GM06990 (cell line): ENCODE results near the gene SYT10.

Source experiments
- DNase-seq: peaks from one replicate; pipeline ENCODE4 v3.0.0-alpha.2; 2011; ENCODE audit not compliant: insufficient read length; ENCODE audit errors: extremely low read depth
- H3K27me3 ChIP-seq: replicated peaks from 2 replicates; pipeline ENCODE4 v1.6.0; 2011; ENCODE audit warnings: low read length; ENCODE audit not compliant: control insufficient read depth, insufficient read depth
- H3K36me3 ChIP-seq: 2 replicates; pipeline ENCODE4 v1.5.1; 2011; ENCODE audit warnings: low read length; ENCODE audit not compliant: control insufficient read depth, insufficient read depth
- H3K4me3 ChIP-seq: replicated peaks from 2 replicates; pipeline ENCODE4 v1.5.1; 2011; ENCODE audit warnings: low read depth, mild to moderate bottlenecking, control low read depth, low read length
- TF ChIP-seq, protein P1 (sequence below): IDR thresholded peaks from 2 replicates; pipeline ENCODE4 v1.5.1; 2011; ENCODE audit warnings: low read length, control low read depth, mild to moderate bottlenecking, inconsistent platforms; ENCODE audit not compliant: insufficient read depth, poor library complexity, severe bottlenecking

The SYT10 gene

DNA sequence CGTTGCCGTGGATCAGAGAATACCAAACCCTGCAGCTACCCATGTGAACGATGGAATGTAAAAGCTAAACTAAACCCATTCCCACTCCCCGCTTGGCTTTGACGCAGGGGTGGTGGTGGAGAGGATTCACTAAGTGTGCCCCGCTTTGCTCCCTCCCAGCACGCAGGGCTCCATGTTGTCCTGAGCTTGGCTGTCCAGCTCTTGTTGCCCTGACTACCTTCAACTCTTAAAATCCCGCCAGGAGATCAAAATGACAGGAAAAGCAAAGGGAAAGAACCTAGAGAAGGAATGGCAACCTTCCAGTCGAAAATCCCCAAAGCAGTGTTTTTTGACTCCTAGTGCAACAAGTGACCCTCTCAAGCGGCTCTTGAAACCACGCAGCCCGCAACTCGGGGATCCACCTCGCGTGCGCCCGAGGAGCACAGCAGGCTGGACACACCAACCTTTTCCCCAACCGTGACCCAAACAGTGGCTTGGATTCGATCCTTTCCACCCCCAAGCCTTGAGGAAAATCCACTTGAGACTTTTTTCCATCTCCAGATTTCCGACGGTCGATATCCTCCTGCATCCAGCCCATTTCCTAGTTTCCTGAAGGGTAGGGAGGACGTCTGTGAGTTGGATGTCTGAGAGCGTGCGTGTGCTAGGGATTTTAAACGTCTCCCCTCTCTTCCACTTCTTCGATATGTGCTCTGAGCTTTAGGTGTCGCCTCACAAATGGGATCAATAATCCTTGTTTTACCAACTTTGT lies 1.4 kb downstream of the SYT10 start:
- TF ChIP-seq, protein P1, sequence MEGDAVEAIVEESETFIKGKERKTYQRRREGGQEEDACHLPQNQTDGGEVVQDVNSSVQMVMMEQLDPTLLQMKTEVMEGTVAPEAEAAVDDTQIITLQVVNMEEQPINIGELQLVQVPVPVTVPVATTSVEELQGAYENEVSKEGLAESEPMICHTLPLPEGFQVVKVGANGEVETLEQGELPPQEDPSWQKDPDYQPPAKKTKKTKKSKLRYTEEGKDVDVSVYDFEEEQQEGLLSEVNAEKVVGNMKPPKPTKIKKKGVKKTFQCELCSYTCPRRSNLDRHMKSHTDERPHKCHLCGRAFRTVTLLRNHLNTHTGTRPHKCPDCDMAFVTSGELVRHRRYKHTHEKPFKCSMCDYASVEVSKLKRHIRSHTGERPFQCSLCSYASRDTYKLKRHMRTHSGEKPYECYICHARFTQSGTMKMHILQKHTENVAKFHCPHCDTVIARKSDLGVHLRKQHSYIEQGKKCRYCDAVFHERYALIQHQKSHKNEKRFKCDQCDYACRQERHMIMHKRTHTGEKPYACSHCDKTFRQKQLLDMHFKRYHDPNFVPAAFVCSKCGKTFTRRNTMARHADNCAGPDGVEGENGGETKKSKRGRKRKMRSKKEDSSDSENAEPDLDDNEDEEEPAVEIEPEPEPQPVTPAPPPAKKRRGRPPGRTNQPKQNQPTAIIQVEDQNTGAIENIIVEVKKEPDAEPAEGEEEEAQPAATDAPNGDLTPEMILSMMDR: no peak
- H3K36me3 ChIP-seq: no peaks in the 10 kb centered on the region
- H3K27me3 ChIP-seq: no peaks in the 10 kb centered on the region
- no peak for DNase-seq
- H3K4me3 ChIP-seq: no peak overlapping the region

DNA sequence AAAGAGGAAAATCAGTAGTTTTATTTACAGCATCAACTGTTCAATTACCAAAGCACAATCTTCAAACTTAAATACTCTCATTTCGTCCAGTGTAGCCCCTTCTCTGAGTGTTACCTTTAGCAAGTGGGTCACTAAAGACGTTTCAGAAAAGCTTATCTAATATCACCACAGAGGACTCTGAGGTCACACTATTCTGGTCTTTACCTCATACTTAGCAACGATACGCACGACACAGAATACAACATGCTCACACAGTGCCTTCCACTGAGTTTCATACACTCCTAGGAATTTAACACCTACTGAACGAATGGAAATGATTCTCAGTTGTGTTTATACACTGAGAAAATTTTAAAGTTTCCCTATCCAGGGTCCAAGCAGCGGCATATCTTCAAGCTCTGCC lies 2.0 kb downstream of the SYT10 start:
- no peak for DNase-seq
- Histone ChIP-seq H3K4me3 (no peak overlapping the region), H3K36me3 (no peaks in the 10 kb centered on the region), H3K27me3 (no peaks in the 10 kb centered on the region)
- TF ChIP-seq, protein P1: no peak

DNA sequence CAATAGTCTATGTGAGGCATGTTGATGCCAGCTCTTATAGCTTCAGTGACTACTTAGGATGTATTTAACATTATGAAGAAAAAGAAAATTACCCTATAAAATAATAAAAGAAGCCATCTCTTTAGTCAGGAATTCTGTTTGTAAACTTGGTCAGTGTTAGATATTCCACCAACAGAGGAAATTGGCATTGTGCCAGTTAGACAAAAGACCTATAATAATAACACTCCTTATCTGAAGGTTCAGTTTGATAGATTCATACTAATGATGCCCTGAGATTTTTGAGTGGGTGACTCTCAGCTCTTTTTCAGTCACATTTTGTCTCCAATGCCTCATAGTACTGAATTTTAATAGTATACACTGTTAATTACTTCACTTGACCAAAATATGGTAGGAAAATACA lies 6.6 kb downstream of the SYT10 start:
- H3K27me3 ChIP-seq: no peaks in the 10 kb centered on the region
- no peak for DNase-seq
- TF ChIP-seq, protein P1: no peak
- no peak overlapping the region for H3K4me3 ChIP-seq
- H3K36me3 ChIP-seq: no peaks in the 10 kb centered on the region

DNA sequence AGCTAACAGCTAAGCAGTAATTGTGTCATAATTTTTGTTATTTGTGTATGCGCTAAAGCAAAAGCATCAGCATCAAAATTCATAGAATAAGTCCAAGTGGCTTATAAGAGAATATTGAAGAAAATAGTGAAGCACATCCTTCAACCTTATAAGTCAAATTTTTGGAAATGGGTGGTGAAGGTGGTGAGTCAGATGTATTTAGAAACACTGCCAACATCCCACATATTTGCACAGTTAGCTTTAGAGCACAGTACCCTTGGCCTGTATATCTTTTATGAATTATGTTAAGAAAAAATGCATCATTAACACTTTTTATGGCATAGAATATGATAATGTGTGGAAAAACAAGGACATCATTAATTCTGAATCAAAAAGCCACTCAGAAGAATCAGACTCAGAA lies 8.0 kb downstream of the SYT10 start:
- DNase-seq: no peak
- Histone ChIP-seq H3K27me3 (no peaks in the 10 kb centered on the region), H3K36me3 (no peaks in the 10 kb centered on the region), H3K4me3 (no peak overlapping the region)
- TF ChIP-seq, protein P1: no peak

DNA sequence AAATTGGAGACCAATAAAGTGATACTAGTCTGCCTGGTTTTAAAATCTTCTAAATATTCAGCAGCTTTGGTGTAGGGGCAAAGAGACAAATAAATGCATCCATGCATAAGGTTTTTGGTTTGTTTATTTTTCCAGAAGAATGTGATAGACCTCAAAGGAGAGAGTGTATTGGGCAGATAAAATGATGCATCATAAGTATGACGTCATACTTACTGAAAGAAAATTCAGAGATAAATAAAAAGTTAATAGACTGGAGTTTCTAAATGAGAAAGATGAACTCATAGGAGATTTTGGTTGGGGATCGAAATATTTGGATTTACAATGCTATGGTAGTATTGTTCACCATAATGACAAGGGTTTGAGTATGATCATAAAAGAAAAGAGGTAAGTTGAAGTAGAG lies 10.2 kb downstream of the SYT10 start:
- Histone ChIP-seq H3K4me3 (no peak overlapping the region), H3K27me3 (no peaks in the 10 kb centered on the region), H3K36me3 (no peaks in the 10 kb centered on the region)
- DNase-seq: no peak
- TF ChIP-seq, protein P1: no peak

DNA sequence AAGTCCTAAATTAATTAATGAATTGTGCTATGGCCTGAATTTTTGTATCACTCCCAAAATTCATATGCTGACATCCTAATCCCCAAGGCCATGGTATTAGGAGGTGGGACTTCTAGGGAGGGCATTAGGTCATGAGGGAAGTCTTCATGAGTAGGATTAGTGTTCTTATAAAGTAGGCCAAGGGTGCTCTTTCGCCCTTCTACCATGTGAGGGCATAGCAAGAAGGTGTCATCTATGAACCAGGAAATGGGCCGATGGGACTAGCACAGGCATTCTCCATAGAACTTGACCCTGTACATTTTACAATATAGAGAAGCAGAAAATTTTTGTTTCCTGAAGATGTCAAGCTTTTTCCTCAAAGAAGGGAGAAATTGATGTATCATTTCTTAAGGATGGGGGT lies 12.5 kb downstream of the SYT10 start:
- no peak for DNase-seq
- TF ChIP-seq, protein P1: no peak
- Histone ChIP-seq H3K36me3 (no peaks in the 10 kb centered on the region), H3K27me3 (no peaks in the 10 kb centered on the region), H3K4me3 (no peak overlapping the region)
